Stimulated activated naive CD4-positive, alpha-beta T cell (primary cell): ENCODE measurements around the gene RTF2.
"Not testable (repeated sequence)": the region's sequence is repeated elsewhere in the genome, so short reads cannot be mapped to it uniquely, and the experiment has no call there.

Experiments
- DNase-seq, 6 experiments: peaks; one replicate each; lab custom pipeline; 2025; lab: John Stamatoyannopoulos, UW

Gene RTF2

DNA sequence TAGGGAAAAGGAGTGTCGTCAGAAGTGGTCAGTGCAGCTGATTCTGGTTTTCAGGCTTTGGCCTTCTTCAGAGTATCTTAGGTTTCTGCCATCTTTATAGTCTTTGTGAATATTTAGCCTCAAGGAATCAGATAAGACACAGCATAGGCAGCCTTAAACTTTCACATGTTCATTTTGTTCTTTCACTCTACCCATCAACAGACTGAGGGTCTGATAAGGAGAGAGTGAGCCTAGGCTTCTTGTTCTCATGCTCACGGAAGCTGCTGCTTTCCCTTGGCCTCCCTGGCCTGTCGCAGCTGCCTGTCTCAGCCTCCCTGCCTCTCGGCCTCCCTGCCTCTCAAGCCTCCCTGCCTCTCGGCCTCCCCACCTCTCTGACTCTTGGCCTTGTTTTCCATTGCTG, 20.1 kb downstream of the RTF2 start:
- DNase-seq: no peak

DNA sequence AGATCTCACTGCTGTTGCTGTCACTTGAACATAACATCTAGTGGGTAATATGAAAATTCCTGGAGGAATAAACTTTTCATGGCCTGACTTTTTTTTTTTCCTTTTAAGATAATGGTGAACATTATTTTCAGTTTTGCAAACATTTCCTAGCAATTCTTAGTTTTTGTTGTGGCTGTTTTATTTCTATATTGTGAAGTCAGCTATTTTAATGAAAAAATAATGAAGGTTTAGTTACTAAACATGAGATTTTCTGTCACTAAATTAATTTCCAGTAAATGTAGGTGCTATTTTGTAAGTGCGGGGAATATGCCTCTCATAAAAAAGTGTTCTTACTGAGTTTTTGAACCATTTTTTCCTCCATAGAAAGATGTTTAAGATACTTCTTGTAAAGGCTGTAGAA, 32.7 kb downstream of the RTF2 start:
- no peak for DNase-seq

DNA sequence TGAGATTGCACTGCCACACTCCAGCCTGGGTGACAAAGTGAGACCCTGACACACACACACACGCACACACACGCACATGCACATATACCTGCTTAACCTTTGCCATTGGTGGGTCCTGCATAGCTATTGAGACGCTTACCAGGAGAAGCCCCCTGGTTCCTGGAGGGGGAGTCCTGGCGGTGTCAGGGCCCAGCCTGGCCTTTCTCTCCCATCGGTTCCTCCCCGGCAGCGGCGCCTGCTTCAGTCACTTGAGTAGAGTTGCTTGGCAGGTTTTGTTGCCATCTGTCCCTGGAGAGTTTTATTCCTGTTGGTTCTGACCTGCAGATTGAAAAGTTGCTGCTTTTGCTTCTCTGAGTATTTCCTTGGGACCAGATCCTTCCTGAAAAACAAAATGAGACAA, 35.5 kb downstream of the RTF2 start:
- no peak for DNase-seq

DNA sequence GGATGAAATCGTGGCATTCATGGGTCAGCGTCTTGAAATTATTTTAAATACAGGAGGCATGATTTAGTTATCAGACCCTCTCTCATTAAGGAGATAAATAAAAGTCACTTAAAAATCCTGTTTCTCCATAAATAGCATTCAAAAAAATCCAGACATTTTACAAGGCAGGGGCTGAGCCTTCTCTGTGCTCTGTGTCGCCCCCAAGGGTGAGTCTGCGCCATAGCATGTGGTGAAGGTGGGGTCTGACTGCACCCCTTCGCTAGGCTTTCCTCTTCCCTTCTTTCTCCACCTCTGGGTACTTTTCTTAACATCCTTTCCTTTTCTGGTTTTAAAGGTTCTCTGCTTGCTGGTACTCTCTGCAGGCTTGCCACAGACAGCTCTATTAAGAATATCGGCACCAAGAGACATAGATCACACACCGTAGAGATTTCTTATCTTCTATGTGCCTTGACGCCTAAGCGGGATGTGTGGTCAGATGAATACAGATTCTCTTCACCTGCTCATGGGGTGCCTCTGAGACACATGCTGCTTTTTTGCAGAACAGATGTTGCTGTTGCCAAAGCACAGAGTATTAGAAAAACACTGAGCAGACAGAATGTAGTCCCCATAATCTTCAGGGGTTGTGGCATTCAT, 36.1 kb downstream of the RTF2 start:
- peak in 5 of 6 experiments; percentile 11 to 48 (median 19) for DNase-seq

DNA sequence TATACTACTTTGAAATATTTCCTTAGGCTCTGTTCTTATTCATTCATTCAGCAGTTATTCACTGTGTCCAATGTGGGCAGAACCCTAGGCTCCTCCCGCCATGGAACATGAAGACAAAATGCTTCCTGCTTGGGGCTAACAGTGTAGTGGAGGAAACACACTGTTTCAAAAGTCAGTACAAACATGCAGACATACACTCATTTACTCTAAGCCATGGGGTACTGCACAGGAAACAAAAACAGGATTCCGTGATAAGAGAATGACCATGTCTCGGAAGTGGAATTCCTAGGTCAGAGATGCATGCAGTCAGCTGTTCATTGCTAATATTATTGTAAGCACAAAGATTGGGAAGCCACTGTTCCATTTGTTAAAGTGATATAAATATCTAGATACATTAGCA, 37.7 kb downstream of the RTF2 start:
- DNase-seq: no peak

DNA sequence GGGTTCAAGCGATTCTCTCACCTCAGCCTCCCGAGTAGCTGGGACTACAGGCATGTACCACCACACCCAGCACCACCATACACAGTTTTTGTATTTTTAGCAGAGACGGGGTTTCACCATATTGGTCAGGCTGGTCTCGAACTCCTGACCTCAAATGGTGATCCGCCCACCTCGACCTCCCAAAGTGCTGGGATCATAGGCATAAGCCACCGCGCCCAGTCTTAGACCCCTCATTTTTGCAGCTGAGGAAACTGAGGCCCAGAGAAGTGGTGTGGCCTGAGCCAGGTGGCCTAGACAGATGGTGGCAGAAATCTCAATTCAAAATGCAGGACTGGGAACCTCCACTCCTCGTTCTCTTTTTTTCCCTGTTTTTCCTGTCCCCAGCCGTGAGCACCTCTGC, 43.5 kb downstream of the RTF2 start:
- no peak for DNase-seq

DNA sequence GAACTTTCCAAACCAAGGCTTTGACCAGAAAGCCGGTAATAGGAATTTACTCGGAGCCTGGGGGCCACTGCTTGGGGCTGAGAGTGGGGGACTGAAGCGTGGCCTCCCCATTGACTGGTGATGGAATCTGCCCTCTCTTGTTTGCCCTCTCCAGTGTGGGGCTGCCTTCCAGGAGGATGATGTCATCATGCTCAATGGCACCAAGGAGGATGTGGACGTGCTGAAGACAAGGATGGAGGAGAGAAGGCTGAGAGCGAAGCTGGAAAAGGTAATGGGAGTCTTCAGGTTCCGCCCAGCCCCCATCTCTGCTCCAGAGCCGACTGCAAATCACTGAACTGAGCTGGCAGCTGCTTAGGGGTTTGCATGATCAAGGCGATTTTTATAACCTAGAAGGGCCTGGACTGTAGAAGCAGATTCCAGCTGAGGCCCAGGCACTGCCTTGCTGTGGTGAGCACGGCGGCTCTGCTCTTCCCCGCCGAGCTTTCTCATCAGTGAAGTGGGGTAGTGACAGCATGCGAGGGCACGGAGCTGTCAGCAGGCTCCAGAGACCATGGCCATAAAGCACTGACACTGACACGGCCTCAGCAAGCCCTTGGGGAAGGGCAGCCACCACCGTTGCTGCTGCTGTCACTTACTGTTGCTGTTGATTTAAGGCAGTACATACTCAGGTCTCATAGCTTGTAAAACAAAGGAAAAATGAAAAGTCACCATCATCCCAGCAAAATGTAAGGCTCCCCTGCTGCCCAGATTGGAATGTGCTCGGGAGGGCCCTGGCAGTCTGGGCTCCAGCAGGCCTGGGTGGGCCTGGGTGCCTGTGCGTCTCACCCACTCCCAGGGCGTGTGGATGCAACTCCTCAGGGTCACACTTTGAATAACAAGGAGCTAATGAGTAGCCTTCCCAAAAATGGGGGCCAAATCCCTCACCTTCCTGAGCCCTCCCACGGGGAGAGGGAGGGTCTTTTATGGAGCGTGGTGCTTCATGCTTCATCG, 45.0 kb downstream of the RTF2 start:
- no peak for DNase-seq

DNA sequence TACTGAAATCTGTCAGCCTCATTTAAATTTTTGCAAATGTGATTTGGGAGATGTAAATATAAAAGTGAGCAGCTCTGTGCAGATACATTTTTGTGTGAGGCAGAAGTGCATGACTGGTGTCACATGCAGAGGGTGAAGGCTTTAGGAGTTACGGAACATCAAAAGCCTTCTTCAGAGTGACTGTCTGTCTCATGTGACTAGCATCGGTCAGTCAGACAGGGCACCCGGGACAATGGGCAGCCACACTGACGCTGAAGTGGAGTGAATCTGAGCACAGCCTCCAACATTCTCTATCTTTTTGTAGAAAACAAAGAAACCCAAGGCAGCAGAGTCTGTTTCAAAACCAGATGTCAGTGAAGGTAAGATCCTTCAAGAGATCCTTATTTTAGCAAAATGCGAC, 48.2 kb downstream of the RTF2 start:
- DNase-seq: no peak

DNA sequence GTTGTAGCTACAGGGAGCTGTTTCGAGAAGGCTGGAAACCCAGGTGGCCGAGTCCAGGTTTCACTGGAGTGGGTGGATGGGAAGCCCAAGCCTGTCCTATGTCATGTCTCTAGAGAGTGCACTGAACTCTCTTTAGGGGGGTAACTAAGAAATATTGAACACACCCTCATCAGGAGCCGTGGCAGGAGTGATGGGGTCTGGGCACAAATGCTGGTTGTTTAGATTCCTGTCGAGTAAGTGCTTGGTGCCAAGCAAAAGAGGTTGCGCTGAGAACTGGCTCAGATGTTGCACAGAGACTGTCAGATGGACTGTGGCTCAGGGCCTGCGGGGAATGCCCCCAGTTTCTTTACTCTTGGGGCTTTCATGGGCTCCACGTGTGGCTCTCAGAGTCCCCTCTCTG, 48.8 kb downstream of the RTF2 start:
- DNase-seq: no peak

DNA sequence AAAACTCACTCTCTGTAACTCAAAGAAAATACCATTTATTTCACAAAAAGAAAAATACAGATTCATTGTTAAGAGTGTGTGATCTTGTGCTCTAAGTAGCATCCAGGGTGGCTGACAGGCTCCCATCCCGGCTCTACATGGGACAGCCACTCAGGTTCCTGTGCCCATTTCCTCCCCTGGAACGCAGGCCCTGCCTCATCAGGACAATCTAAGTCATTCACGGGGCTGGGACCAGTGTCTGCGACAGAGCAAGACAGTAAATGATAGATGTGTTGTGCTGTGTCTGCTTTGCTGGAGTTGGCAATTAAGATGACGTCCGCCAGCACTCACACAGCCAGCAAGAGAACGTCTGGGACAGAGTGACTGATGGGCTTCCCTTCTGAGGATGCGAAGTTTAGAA, 49.2 kb downstream of the RTF2 start:
- DNase-seq: no peak

DNA sequence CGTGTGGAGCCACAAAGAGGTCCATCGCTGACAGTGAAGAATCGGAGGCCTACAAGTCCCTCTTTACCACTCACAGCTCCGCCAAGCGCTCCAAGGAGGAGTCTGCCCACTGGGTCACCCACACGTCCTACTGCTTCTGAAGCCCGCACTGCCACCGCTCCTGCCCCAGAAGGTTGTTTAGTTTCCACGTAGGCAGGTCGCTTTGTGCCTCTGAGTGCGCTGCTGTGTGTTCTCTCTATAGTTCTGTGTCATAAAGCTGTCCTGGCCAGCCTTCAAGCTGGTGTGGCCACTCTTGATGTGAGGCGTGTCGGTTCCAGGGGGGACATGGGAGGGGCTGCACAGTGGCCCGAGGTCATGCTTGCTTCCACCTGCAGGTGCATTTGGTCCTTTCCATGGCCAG, 49.7 kb downstream of the RTF2 start:
- DNase-seq: no peak

DNA sequence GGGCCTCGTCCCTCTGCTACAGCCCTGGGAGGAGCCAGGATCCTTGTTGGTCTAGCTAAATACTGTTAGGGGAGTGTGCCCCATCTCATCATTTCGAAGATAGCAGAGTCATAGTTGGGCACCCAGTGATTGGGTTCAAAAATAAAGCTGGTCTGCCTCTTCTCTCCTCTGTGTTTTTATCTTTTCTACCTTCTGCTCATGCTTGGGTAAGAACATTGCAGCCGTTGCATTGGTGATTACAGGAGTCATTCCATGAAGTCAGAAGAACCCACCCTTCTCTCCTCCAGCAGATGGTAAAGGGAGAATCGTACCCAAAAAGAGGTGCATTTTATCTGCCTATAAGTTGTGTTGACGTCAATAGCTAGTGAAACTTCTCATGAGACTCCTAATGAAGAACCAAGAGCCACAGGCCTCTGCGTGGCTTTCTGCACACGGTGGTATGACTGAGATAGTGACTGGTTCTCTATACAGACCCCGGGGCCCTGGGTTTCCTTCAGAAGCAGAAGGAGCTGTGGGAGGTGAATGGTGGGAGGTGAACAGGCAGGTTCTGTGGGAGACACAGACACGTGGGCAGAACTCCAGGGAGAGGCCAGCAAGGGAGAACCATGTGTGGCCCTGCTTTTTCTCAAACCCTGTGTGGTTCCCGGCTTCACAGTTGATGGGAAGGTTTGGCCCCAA, 50.4 kb downstream of the RTF2 start:
- no peak for DNase-seq

DNA sequence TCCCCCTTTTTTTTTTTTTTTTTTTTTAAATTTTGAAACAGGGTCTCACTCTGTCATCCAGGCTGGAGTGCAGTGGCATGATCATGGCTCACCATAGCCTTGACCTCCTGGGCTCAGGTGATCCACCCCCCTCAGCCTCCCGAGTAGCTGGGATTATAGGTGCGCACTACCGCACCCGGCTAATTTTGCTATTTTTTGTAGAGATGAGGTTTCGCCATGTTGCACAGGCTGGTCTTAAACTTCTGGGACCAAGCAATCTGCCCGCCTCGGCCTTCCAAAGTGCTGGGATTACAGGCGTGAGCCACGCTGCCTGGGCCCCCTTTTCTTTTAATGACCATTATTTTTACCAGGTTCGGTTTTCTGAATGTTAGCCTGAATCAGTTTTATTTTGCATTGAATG, 51.1 kb downstream of the RTF2 start:
- DNase-seq: no peak

DNA sequence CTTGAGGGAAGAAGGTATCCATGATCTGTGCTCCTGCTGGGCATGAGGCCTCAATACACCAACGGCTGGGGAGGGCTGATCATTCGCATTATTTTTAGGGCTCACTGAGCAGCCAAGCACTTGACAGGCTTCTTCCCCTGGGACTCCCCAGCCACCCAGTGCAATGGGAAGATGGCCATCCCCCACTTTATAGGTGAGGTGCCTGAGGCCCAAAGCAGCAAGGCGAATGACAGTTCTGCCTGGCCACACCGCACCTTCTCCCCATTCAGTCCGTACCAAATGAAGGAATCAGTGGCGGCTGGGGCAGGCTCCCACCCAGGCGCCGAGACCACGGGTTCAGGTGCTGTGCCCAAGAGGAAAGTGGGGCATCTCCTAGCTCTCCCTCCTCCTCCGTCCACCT, 51.8 kb downstream of the RTF2 start:
- DNase-seq: no peak

DNA sequence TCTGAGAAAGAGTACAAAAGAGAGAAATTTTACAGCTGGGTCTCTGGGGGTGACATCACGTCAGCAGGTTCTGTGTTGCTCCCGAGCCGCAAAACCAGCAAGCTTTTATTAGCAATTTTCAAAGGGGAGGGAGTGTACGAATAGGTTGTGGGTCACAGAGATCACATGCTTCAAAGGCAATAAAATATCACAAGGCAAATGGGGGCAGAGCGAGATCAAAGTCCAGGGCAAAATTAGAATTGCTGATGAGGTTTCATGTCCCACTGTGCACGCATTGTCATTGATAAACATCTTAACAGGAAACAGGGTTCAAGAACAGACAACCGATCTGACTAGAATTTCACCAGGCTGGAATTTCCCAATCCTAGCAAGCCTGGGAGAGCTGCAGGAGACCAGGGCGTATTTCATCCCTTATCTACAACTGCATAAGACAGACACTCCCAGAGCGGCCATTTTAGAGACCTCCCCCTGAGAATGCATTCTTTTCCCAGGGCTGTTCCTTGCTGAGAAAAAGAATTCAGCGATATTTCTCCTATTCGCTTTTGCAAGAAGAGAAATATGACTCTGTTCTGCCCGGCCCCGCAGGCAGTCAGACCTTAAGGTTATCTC, 52.4 kb downstream of the RTF2 start:
- not testable (repeated sequence) for DNase-seq

DNA sequence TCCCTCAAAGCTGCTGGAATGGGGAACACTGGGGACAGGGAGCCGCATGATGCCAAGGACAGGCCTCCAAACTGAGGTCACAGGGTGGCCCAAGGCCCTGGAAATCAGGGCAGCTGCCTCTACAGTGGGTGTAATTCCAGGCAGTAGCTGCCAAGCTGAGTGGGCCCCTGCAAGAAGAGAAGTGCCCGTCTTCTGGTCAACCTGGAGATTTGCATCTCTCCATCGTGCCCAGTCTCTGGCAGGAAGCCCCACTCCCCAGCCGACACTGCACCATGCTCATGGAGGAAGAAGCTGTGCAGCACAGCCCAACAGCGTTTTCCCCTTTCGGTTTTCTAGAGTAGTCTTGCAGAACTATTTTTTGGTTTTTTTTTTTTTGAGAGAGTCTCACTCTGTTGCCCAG, 53.9 kb downstream of the RTF2 start:
- DNase-seq: no peak

DNA sequence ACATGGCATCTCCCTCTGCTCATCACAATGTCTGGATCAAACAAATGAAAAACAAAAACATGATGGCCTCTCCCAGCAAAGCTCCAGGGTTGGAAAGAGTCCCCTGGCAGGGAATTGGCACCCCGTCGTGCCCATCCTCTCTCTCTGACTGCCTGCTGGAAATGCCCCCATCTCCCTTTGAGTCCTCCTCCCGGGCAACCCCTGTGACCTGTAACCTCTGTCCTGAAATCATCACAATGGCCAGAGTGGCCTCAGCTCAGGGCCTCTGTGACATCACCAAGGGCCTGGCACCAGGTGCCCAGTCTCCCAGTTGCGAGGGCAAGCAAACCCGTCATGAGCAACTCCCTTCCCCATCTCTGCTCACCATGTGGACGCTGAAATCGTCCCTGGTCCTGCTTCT, 56.0 kb downstream of the RTF2 start, which contains the start of gene FAM209A:
Gene FAM209A (plus strand): TSS at position 301 of the 400 bp plus-strand sequence. CDS start 65 bp downstream, at position 366.
- DNase-seq: not testable (repeated sequence)

DNA sequence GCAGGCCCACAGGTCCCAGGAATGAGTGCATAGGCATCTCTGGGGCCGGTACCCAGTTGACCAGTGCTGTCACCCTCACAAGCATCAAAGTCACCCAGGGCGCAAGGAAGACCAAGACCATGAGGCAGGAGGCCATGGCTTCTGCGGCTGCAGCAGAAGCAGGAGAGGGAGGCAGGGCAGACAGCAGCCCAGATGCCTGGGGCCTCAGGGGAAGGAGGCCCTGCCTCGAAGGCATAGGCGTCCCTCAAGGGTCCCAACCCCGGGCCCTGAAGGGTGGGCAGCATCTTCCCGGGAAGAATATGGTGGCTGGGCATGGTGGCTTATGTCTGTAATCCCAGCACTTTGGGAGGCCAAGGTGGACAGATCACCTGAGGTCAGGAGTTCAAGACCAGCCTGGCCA, 59.1 kb downstream of the RTF2 start:
- DNase-seq: no peak

DNA sequence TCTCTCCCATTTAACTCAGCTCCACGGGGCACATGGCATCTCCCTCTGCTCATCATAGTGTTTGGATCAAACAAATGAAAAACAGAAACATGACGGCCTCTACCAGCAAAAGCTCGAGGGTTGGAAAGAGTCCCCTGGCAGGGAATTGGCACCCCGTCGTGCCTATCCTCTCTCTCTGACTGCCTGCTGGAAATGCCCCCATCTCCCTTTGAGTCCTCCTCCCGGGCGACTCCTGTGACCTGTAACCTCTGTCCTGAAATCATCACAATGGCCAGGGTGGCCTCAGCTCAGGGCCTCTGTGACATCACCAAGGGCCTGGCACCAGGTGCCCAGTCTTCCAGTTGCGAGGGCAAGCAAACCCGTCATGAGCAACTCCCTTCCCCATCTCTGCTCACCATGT, 64.5 kb downstream of the RTF2 start, which contains the start of gene FAM209B:
Gene FAM209B (plus strand): TSS at position 301 of the 400 bp plus-strand sequence. CDS start 96 bp downstream, at position 397.
- not testable (repeated sequence) for DNase-seq

DNA sequence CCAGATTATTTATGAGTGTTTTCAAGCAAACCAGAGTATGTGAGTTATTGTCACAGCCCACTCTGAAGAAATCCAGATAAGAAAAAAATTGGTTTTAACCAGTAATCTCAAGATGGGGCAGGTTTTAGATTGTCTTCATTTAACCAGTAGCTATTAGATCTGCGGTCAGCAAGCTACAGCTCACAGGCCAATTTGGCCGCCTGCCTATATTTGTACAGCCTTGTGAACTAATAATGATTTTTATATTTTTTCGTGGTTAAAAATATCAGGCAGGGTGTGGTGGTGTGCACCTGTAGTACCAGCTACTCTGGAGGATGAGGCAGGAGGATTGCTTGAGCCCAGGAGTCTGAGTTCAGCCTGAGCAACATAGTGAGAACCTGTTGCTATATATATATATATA, 69.6 kb downstream of the RTF2 start:
- no peak for DNase-seq

DNA sequence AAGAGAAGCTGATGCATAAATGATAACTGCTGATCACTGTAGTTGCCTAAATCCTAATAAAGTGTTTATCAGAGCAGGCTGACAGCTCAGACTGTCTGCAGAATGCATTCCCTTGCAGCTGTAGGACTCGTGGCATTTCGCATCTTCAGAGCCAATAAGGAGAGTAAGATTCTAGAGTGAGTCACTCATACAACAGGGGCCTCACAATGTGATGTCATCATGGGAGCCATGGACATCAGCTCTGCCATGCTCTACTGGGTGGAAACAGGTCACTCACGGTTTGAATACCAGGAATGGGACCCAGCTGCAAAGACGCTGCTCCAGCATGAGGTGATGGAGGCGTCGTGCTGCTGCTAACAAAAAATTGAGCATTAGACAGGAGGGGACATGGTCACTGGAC, 72.0 kb downstream of the RTF2 start:
- no peak for DNase-seq

DNA sequence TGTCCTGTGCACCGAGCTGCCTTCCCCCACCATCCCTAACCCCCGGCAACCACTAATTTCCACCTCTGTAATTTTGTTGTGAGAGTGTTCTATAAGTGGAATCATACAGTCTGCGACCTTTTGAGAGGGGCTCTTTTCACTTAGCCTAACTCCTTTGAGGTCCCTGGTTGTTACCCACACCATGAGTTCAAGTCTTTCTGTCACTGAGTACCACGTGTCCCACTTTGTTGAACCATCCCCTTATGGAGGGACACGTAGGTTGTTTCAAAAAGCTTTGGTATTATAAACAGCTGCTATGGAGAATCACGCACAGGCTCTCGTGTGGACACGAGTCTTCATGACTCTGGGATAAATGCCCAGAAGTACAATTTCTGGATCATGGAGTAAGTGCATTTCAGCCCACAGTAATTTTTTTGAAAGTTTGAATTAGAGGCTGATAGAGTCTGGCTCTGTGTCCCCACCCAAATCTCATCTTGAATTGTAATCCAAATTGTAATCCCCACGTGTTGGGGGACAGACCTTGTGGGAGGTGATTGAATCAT, 74.1 kb downstream of the RTF2 start:
- no peak for DNase-seq
